ENCODE data around the gene ROCK2. TPM values are rescaled to one million over a fixed set of nuclear protein-coding genes. Genes with fewer than 3 reads are reported as not detected.

ROCK2 gene
- total and polyA plus RNA-seq, 2 donors (not counting 1 experiment from before 2014, with no cell fraction given), result 2.3 to 30.2 TPM

GRCh38 chr2:11237122-11237521, 107.3 kb downstream of the ROCK2 start:
- DNase-seq, result no peak
- no peaks in the 10 kb centered on the region for H3K9me3 ChIP-seq (ENCODE audit: control extremely low read depth in 1 of 3, control insufficient read depth in 2 of 3, insufficient read depth in 1 of 3, low read length in 2 of 3)
- no peaks in the 10 kb centered on the region for H3K27me3 Mint-ChIP-seq
- H3K27ac ChIP-seq (ENCODE audit: low read length in 2 of 2), result no peak overlapping the region
- no peak overlapping the region for H3K9ac ChIP-seq (ENCODE audit: low read length)
- ChIA-PET CTCF (interaction anchor here (0.6 to 4.3 kb wide), 2 partner anchors 210 to 465 kb away, joined by 3 to 23 read pairs; no protein-coding TSS in a partner anchor), POLR2A (no interaction called here)
- H3K79me2 ChIP-seq (ENCODE audit: control insufficient read depth, insufficient read depth, low read length), result no peaks in the 10 kb centered on the region
- no peaks in the 10 kb centered on the region for H3K4me1 ChIP-seq (ENCODE audit: control insufficient read depth in 2 of 2, insufficient read depth in 2 of 2, low read length in 2 of 2)
- H3K4me3 Mint-ChIP-seq, result no peak overlapping the region
- H3K4me1 Mint-ChIP-seq, result peaks cover 11% of the 10 kb centered on the region
- H4K20me1 ChIP-seq (ENCODE audit: control insufficient read depth, insufficient read depth, low read length, poor library complexity, severe bottlenecking), result peaks cover 6% of the 10 kb centered on the region
- TF ChIP-seq CTCF (IDR thresholded peaks at IDR 0.05), result no peak
- WGBS (ENCODE audit: insufficient coverage), result no CpG with 5 or more reads among the region's 2 CpGs
- H3K9me3 Mint-ChIP-seq (ENCODE audit: insufficient read depth), result no peaks in the 10 kb centered on the region
- peaks cover 0 to 3% of the 10 kb centered on the region in 2 experiments for H3K36me3 ChIP-seq (replicated peaks in 1 of 2; ENCODE audit: control extremely low read depth in 1 of 2, control insufficient read depth in 1 of 2, extremely low read depth in 1 of 2, insufficient read depth in 2 of 2, low read length in 1 of 2)
- no peak overlapping the region for H3K4me2 ChIP-seq (replicated peaks; ENCODE audit: low read depth, low read length, poor library complexity, severe bottlenecking)
- H3K4me3 ChIP-seq (ENCODE audit: control extremely low read depth in 1 of 5, extremely low read depth in 1 of 5, insufficient read depth in 1 of 5, low read depth in 2 of 5, low read length in 4 of 5), result no peak overlapping the region
- H2AFZ ChIP-seq (ENCODE audit: insufficient read depth, low read depth, low read length, poor library complexity, severe bottlenecking), result no peak overlapping the region
- H3K27ac Mint-ChIP-seq, result no peak overlapping the region
- ATAC-seq (ENCODE audit: low read depth), result no peak
- H3K27me3 ChIP-seq (replicated peaks in 1 of 4; ENCODE audit: control extremely low read depth in 1 of 4, control insufficient read depth in 3 of 4, insufficient read depth in 4 of 4, low read length in 3 of 4), result no peaks in the 10 kb centered on the region
- intact Hi-C loops (cut with micrococcal nuclease), result no loop called here

GRCh38 chr2:11236335-11236734, 108.1 kb downstream of the ROCK2 start:
- no CpG with 5 or more reads among the region's 3 CpGs for WGBS (ENCODE audit: insufficient coverage)
- Histone ChIP-seq H3K9ac (ENCODE audit: low read length) (no peak overlapping the region), H3K4me3 (ENCODE audit: control extremely low read depth in 1 of 5, extremely low read depth in 1 of 5, insufficient read depth in 1 of 5, low read depth in 2 of 5, low read length in 4 of 5) (no peak overlapping the region), H3K27ac (ENCODE audit: low read length in 2 of 2) (no peak overlapping the region), H3K9me3 (ENCODE audit: control extremely low read depth in 1 of 3, control insufficient read depth in 2 of 3, insufficient read depth in 1 of 3, low read length in 2 of 3) (no peaks in the 10 kb centered on the region), H3K27me3 (replicated peaks in 1 of 4; ENCODE audit: control extremely low read depth in 1 of 4, control insufficient read depth in 3 of 4, insufficient read depth in 4 of 4, low read length in 3 of 4) (no peaks in the 10 kb centered on the region), H2AFZ (ENCODE audit: insufficient read depth, low read depth, low read length, poor library complexity, severe bottlenecking) (no peak overlapping the region), H3K4me1 (ENCODE audit: control insufficient read depth in 2 of 2, insufficient read depth in 2 of 2, low read length in 2 of 2) (no peaks in the 10 kb centered on the region), H3K79me2 (ENCODE audit: control insufficient read depth, insufficient read depth, low read length) (no peaks in the 10 kb centered on the region), H4K20me1 (ENCODE audit: control insufficient read depth, insufficient read depth, low read length, poor library complexity, severe bottlenecking) (peaks cover 6% of the 10 kb centered on the region), H3K36me3 (replicated peaks in 1 of 2; ENCODE audit: control extremely low read depth in 1 of 2, control insufficient read depth in 1 of 2, extremely low read depth in 1 of 2, insufficient read depth in 2 of 2, low read length in 1 of 2) (no peaks in the 10 kb centered on the region), H3K4me2 (replicated peaks; ENCODE audit: low read depth, low read length, poor library complexity, severe bottlenecking) (no peak overlapping the region)
- ChIA-PET CTCF (interaction anchor here (4.1 to 4.3 kb wide), 2 partner anchors 175 to 211 kb away, joined by 23 to 48 read pairs; no protein-coding TSS in a partner anchor), POLR2A (no interaction called here)
- Mint-ChIP-seq H3K4me1 (peaks cover 11% of the 10 kb centered on the region), H3K27me3 (no peaks in the 10 kb centered on the region), H3K9me3 (ENCODE audit: insufficient read depth) (no peaks in the 10 kb centered on the region), H3K27ac (no peak overlapping the region), H3K4me3 (no peak overlapping the region)
- intact Hi-C loops (cut with micrococcal nuclease), result no loop called here
- DNase-seq (no peak), ATAC-seq (ENCODE audit: low read depth) (no peak)
- TF ChIP-seq CTCF (IDR thresholded peaks at IDR 0.05), result no peak
- no peak for TF ChIP-seq EZH2 (IDR thresholded peaks at IDR 0.05; ENCODE audit: borderline replicate concordance, insufficient read depth, low read depth, low read length, poor library complexity, severe bottlenecking)
